ENCODE data around the gene MEGF11.

DNA sequence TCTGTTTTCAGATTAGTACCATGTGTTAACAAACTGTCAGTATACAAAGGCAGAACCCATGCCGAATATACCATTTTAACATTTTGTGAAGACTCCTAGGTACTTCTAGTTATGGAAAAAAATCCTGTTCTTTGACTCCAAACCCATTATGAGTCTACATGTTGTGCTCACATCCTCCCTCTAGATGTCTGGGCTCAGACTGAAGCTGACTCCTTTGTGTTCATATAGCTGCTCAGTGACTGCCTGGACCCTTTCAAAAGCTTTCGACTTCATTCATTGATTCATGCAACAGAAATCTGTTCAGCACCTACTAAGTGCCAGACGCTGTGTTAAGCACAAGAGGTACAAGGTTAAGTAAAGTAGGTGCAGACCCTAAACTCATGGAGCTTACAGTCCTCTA, 60.5 kb downstream of the MEGF11 start:
- TF ChIP-seq, protein P1, sequence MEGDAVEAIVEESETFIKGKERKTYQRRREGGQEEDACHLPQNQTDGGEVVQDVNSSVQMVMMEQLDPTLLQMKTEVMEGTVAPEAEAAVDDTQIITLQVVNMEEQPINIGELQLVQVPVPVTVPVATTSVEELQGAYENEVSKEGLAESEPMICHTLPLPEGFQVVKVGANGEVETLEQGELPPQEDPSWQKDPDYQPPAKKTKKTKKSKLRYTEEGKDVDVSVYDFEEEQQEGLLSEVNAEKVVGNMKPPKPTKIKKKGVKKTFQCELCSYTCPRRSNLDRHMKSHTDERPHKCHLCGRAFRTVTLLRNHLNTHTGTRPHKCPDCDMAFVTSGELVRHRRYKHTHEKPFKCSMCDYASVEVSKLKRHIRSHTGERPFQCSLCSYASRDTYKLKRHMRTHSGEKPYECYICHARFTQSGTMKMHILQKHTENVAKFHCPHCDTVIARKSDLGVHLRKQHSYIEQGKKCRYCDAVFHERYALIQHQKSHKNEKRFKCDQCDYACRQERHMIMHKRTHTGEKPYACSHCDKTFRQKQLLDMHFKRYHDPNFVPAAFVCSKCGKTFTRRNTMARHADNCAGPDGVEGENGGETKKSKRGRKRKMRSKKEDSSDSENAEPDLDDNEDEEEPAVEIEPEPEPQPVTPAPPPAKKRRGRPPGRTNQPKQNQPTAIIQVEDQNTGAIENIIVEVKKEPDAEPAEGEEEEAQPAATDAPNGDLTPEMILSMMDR (conservative IDR thresholded peaks at IDR 0.05 in 1 of 2, IDR thresholded peaks at IDR 0.05 in 1 of 2; ENCODE audit: low read depth in 1 of 2, low read length in 2 of 2), result no peak
- no peak for TF ChIP-seq EZH2 (IDR thresholded peaks at IDR 0.05; ENCODE audit: low read length, missing control alignments)
